Tibial artery (tissue), 4 donors: ENCODE results near the gene SHC2.

Experiments used
- DNase-seq, 2 donors: peaks; one replicate each; pipeline ENCODE4 v3.0.0-alpha.2; 2019
- H3K27ac ChIP-seq, 2 donors: fragments of 200-600 bp; sonication (generic) in 1 of 2; 1 replicate in 1 of 2; 2 replicates in 1 of 2; pipeline ENCODE4 v1.5.1; 2018 to 2019; ENCODE audit warnings: mild to moderate bottlenecking in 1 of 2
- H3K27me3 ChIP-seq, 2 donors: fragments of 200-600 bp; sonication (generic) in 1 of 2; one replicate each; pipeline versions ENCODE4 v1.5.1 to v1.6.0; 2016 to 2019
- H3K36me3 ChIP-seq, 3 donors: fragments of 200-600 bp; sonication (generic) in 2 of 3; one replicate each; pipeline ENCODE4 v1.5.1; 2016 to 2019; ENCODE audit warnings: mild to moderate bottlenecking in 2 of 3
- H3K4me1 ChIP-seq, 4 donors: fragments of 200-600 bp; sonication (generic) in 2 of 4; 1 replicate in 3 of 4; 2 replicates in 1 of 4; pipeline ENCODE4 v1.5.1; 2016 to 2019
- H3K4me3 ChIP-seq, 2 donors: fragments of 200-600 bp; sonication (generic) in 1 of 2; 1 replicate in 1 of 2; 2 replicates in 1 of 2; pipeline ENCODE4 v1.5.1; 2018 to 2019; ENCODE audit warnings: mild to moderate bottlenecking in 2 of 2
- H3K9me3 ChIP-seq, 3 donors: fragments of 200-600 bp; sonication (generic) in 1 of 3; one replicate each; pipeline ENCODE4 v1.5.1; 2016 to 2019
- intact Hi-C: fragments of 100-400 bp; cut with DNase I; formaldehyde crosslinking; loops from one replicate; pipeline ENCODE4 v1.15.0; 2023; ENCODE audit warnings: low total_unique reads
- TF ChIP-seq, protein P1 (sequence below), 2 experiments: fragments of 200-600 bp in 1 of 2; fragments of 450-650 bp in 1 of 2; IDR thresholded peaks; one replicate each; pipeline ENCODE4 v1.5.1; 2017 to 2019; ENCODE audit warnings: antibody characterized with exemption in 2 of 2, mild to moderate bottlenecking in 1 of 2, moderate library complexity in 1 of 2

Gene SHC2

DNA sequence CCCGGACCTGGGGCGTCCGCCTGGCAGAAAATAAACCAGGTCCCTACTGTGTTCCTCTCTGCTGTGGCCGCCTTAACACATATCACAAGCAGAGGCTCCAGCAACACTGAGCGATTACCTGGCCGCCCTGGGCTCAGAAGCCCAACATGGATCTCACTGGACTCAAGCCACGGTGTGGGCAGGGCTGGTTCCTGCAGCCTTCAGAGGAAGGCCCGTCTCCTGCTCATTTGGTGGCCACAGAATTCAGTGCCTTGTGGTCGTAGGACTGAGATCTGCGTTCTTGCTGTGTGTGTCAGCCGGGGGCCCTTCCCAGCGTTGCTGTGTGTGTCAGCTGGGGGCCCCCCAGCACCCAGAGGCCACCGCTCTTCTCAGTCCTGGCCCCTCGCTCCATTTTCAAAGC lies 82.1 kb downstream of the SHC2 start:
- Histone ChIP-seq H3K27me3 (peaks cover 0 to 33% of the 10 kb centered on the region in 2 donors), H3K27ac (no peak overlapping the region), H3K9me3 (no peaks in the 10 kb centered on the region), H3K36me3 (no peaks in the 10 kb centered on the region), H3K4me1 (no peaks in the 10 kb centered on the region), H3K4me3 (no peak overlapping the region)
- DNase-seq, result no peak
- intact Hi-C loops, result no loop called here
- TF ChIP-seq, protein P1, sequence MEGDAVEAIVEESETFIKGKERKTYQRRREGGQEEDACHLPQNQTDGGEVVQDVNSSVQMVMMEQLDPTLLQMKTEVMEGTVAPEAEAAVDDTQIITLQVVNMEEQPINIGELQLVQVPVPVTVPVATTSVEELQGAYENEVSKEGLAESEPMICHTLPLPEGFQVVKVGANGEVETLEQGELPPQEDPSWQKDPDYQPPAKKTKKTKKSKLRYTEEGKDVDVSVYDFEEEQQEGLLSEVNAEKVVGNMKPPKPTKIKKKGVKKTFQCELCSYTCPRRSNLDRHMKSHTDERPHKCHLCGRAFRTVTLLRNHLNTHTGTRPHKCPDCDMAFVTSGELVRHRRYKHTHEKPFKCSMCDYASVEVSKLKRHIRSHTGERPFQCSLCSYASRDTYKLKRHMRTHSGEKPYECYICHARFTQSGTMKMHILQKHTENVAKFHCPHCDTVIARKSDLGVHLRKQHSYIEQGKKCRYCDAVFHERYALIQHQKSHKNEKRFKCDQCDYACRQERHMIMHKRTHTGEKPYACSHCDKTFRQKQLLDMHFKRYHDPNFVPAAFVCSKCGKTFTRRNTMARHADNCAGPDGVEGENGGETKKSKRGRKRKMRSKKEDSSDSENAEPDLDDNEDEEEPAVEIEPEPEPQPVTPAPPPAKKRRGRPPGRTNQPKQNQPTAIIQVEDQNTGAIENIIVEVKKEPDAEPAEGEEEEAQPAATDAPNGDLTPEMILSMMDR (IDR thresholded peaks at IDR 0.05), result no peak

DNA sequence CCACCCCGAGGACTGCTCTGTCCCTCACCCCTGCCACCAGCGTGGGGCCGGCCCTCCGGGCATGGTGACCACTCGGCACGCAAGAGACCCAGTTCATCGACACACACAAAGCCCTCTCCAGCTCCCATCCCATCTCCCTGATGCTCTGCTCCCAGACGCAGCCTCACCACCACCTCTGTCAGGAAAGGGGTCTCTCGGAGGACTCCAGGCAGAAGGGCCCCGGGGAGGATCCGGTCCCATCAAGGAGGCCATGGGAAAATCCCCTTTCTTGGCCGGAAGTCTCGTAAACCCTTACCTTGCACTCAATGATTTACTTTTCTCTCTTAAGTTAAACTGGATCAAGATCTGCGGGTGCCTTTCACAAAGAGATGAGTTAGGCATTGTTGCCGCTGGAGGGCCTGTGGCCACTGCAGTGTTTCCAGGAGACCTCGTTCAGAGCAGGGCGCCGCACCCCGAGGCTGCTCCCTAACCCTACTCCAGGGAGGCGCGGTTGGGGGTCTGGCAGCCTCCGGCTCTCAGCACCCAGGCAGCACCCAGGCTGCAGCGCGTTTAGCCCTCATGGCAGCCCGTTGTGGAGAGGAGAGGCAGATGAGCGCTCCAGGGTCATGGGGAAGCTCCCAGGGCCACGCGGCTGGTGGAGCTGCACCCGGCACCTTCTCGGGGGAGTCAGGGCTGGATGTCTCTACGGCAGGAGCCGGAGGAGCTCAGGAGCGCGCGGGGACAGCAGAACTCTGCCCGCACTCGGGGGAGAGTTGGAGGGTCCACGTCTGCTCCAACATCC lies 82.8 kb downstream of the SHC2 start:
- Histone ChIP-seq H3K4me1 (no peaks in the 10 kb centered on the region), H3K27me3 (peaks cover 0 to 33% of the 10 kb centered on the region in 2 donors), H3K9me3 (no peaks in the 10 kb centered on the region), H3K4me3 (no peak overlapping the region), H3K27ac (no peak overlapping the region), H3K36me3 (no peaks in the 10 kb centered on the region)
- intact Hi-C loops, result no loop called here
- TF ChIP-seq, protein P1 (IDR thresholded peaks at IDR 0.05), result no peak
- DNase-seq, result no peak

DNA sequence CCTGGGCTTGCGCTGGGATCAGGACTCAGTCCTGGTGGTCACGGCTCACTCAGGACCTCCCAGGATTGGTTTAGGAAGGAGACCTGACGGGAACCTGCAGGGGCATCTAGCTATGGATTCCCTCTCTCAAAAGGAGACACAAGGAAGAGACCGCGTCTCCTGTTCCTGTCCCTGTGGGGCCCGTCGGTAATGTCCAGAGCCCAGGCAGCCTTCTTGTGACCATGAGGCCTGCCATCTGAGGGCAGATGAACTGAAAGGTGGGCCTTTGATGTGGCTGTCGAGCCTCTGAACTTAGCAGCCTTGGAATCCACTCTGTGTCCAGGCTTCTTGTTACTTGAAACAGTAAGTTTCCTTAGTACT lies 84.7 kb downstream of the SHC2 start:
- no peaks in the 10 kb centered on the region for H3K36me3 ChIP-seq
- DNase-seq, result no peak
- H3K27ac ChIP-seq, result no peak overlapping the region
- no peak overlapping the region for H3K4me3 ChIP-seq
- no peaks in the 10 kb centered on the region for H3K9me3 ChIP-seq
- TF ChIP-seq, protein P1 (IDR thresholded peaks at IDR 0.05), result no peak
- intact Hi-C loops, result no loop called here
- no peaks in the 10 kb centered on the region for H3K4me1 ChIP-seq
- peaks cover 0 to 34% of the 10 kb centered on the region in 2 donors for H3K27me3 ChIP-seq

DNA sequence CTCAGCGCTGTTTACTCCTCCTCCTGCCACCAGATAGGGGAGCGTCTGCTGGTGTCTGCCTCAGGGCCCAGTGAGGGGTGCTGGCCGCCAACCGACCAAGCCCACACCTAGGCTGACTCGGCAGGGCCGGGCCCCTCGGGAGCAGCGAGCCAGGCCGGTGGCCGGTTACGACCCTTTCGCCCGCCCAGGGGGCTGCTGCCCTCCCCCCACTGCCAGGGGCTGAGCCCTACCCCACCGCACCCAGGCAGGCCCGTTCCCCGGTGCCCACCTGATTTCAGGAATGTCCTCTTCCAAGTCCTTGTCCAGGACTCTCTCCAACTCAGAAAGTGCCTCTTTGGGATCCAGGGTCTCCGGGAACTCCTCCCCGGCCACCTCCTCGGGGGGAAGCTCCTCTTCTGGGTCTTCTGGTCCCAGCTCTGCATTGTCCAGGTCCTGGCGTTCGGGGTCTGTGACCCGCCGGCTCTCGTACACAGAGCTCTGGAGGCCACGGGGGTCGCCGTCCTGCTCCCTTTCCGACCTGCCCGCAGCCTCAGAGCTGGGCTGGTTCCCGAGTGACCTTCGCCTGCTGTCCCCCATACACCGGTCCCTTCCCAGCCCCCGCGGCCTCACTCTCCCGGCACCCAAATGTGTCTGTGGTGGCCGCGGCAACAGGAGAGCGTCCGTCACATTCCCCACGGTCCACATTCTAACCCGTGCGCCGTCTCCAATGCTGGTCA lies 85.3 kb downstream of the SHC2 start:
- Histone ChIP-seq H3K9me3 (no peaks in the 10 kb centered on the region), H3K4me3 (no peak overlapping the region), H3K4me1 (no peaks in the 10 kb centered on the region), H3K27me3 (peaks cover 0 to 39% of the 10 kb centered on the region in 2 donors), H3K27ac (no peak overlapping the region), H3K36me3 (no peaks in the 10 kb centered on the region)
- intact Hi-C loops, result no loop called here
- no peak for DNase-seq
- TF ChIP-seq, protein P1 (IDR thresholded peaks at IDR 0.05), result no peak

DNA sequence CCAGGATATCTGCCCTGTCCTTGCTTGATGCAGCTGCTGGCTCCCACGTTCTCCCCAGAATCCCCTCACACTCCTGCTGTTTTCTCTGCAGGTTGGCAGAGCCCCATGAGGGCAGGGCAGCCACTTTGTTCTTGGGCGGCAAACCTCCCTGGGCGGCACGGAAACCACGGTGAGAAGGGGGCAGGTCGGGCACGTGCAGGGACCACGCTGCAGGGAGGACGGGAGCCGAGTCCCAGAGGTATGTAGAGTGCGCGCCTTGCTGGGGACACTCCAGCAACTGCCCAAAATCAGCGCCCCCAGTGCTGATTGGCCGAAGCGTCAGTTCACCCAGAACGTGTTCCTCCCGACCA lies 86.0 kb downstream of the SHC2 start:
- Histone ChIP-seq H3K4me1 (no peaks in the 10 kb centered on the region), H3K27ac (no peak overlapping the region), H3K4me3 (no peak overlapping the region), H3K27me3 (peaks cover 0 to 40% of the 10 kb centered on the region in 2 donors), H3K36me3 (no peaks in the 10 kb centered on the region), H3K9me3 (no peaks in the 10 kb centered on the region)
- no peak for DNase-seq
- intact Hi-C loops, result no loop called here
- TF ChIP-seq, protein P1 (IDR thresholded peaks at IDR 0.05), result no peak
